ENCODE results near the gene CCDC51. TPM values are rescaled to one million over a fixed set of nuclear protein-coding genes. Genes with fewer than 3 reads are reported as not detected.

Gene CCDC51
- total RNA-seq, 1 experiment from 2014 or later: 59.5 TPM

DNA sequence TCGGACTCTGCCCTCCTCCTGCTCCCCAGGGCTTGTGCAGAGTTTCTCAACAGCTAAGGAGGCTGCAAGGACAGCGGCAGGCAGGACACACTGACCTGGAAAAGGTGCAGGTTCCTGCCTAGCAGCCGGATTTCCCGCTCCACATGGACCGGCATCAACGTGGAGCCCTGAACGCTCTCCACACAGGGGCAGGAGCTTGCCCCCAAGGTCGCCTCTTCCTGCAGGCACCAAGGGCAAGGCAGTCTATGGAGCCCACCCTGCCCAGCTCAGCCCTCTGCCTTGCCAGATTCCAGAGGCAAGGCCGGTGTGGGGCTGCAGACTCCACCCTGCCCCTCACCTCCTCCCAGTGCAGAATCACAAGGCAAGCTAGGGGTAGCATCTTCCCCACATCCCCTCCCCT lies 20.8 kb downstream of the CCDC51 start:
- H3K27ac Mint-ChIP-seq (ENCODE audit: unreplicated experiment): no peak overlapping the region
- Histone ChIP-seq H3K4me1 (no peaks in the 10 kb centered on the region), H3K9me3 (no peaks in the 10 kb centered on the region), H3K27me3 (replicated peaks; ENCODE audit: control insufficient read depth, insufficient read depth, low read length) (no peaks in the 10 kb centered on the region), H3K36me3 (ENCODE audit: control insufficient read depth, insufficient read depth, low read length) (peaks cover 19% of the 10 kb centered on the region), H3K4me3 (ENCODE audit: low read depth, low read length) (no peak overlapping the region)
- H3K4me3 Mint-ChIP-seq (ENCODE audit: unreplicated experiment): no peak overlapping the region
- ChIA-PET POLR2A (no interaction called here), CTCF (interaction anchor here (0.9 to 6.1 kb wide), 4 partner anchors 17 to 21 kb away, joined by 3 to 40 read pairs (median 4); partner anchors contain the start of genes CCDC51 and TMA7)
- DNase-seq: no peak
- no TSS peak for BruUV-seq (replicated peaks)
- peaks cover 83% of the 10 kb centered on the region for H3K36me3 Mint-ChIP-seq (ENCODE audit: insufficient read depth, unreplicated experiment)
- TF ChIP-seq, protein P1, sequence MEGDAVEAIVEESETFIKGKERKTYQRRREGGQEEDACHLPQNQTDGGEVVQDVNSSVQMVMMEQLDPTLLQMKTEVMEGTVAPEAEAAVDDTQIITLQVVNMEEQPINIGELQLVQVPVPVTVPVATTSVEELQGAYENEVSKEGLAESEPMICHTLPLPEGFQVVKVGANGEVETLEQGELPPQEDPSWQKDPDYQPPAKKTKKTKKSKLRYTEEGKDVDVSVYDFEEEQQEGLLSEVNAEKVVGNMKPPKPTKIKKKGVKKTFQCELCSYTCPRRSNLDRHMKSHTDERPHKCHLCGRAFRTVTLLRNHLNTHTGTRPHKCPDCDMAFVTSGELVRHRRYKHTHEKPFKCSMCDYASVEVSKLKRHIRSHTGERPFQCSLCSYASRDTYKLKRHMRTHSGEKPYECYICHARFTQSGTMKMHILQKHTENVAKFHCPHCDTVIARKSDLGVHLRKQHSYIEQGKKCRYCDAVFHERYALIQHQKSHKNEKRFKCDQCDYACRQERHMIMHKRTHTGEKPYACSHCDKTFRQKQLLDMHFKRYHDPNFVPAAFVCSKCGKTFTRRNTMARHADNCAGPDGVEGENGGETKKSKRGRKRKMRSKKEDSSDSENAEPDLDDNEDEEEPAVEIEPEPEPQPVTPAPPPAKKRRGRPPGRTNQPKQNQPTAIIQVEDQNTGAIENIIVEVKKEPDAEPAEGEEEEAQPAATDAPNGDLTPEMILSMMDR (IDR thresholded peaks at IDR 0.05; ENCODE audit: insufficient read depth in 1 of 2, low read depth in 1 of 2, low read length in 1 of 2, severe bottlenecking in 1 of 2, unreplicated experiment in 1 of 2): no peak
- H3K9me3 Mint-ChIP-seq (ENCODE audit: unreplicated experiment): no peaks in the 10 kb centered on the region
- no peaks in the 10 kb centered on the region for H3K27me3 Mint-ChIP-seq (ENCODE audit: insufficient read depth, unreplicated experiment)
- intact Hi-C loops (cut with micrococcal nuclease; ENCODE audit: unreplicated experiment): no loop called here
- H3K4me1 Mint-ChIP-seq (ENCODE audit: low read depth, unreplicated experiment): peaks cover 7% of the 10 kb centered on the region

DNA sequence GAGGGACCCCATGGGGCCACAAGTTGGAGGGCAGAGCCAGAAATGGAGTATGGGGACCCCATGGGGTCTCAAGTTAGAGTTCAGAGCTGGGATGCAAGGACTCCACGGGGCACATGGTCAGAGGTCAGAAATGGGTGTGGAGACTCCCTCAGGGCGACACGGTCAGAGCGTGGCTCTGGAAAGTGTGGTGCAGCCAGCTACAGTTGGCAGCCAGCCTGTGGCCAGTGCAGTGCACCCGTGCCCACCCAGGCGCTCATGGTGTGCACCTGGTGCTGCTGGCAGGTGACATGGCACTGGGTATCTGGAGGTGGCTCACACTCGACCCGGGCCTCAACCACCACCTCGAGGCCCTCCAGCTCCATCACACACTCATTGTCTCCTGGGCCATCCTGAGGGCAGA lies 21.3 kb downstream of the CCDC51 start:
- ChIA-PET CTCF (interaction anchor here (0.9 to 6.1 kb wide), 4 partner anchors 16 to 21 kb away, joined by 3 to 40 read pairs (median 4); partner anchors contain the start of genes CCDC51 and TMA7), POLR2A (no interaction called here)
- Histone ChIP-seq H3K4me3 (ENCODE audit: low read depth, low read length) (no peak overlapping the region), H3K27me3 (replicated peaks; ENCODE audit: control insufficient read depth, insufficient read depth, low read length) (no peaks in the 10 kb centered on the region), H3K4me1 (no peaks in the 10 kb centered on the region), H3K36me3 (ENCODE audit: control insufficient read depth, insufficient read depth, low read length) (peaks cover 18% of the 10 kb centered on the region), H3K9me3 (no peaks in the 10 kb centered on the region)
- Mint-ChIP-seq H3K4me3 (ENCODE audit: unreplicated experiment) (no peak overlapping the region), H3K27me3 (ENCODE audit: insufficient read depth, unreplicated experiment) (no peaks in the 10 kb centered on the region), H3K36me3 (ENCODE audit: insufficient read depth, unreplicated experiment) (peaks cover 83% of the 10 kb centered on the region), H3K4me1 (ENCODE audit: low read depth, unreplicated experiment) (peaks cover 7% of the 10 kb centered on the region), H3K9me3 (ENCODE audit: unreplicated experiment) (no peaks in the 10 kb centered on the region), H3K27ac (ENCODE audit: unreplicated experiment) (no peak overlapping the region)
- no TSS peak for BruUV-seq (replicated peaks)
- intact Hi-C loops (cut with micrococcal nuclease; ENCODE audit: unreplicated experiment): no loop called here
- DNase-seq: no peak
- TF ChIP-seq, protein P1 (IDR thresholded peaks at IDR 0.05; ENCODE audit: insufficient read depth in 1 of 2, low read depth in 1 of 2, low read length in 1 of 2, severe bottlenecking in 1 of 2, unreplicated experiment in 1 of 2): no peak

DNA sequence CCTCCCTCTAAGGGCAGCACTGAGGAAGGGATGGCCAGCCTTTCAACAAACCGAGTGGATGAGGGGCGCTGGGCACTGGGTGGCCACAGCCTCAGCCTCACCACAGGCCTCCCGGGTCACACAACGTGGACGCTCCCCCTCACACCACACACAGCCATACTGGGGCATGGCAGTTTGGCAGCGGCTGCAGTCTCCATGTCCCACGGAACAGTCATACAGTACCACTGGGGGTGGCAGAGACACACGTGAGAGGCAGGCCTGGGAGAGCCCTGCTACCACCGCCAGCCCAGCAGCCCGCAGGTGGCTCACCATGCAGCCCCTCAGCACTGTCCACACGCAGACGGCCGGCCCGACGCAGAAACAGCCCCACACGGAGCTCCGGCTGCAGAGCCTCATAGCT lies 21.8 kb downstream of the CCDC51 start:
- peaks cover 7% of the 10 kb centered on the region for H3K4me1 Mint-ChIP-seq (ENCODE audit: low read depth, unreplicated experiment)
- Histone ChIP-seq H3K4me3 (ENCODE audit: low read depth, low read length) (no peak overlapping the region), H3K9me3 (no peaks in the 10 kb centered on the region), H3K36me3 (ENCODE audit: control insufficient read depth, insufficient read depth, low read length) (peaks cover 18% of the 10 kb centered on the region), H3K27me3 (replicated peaks; ENCODE audit: control insufficient read depth, insufficient read depth, low read length) (no peaks in the 10 kb centered on the region), H3K4me1 (no peaks in the 10 kb centered on the region)
- intact Hi-C loops (cut with micrococcal nuclease; ENCODE audit: unreplicated experiment): no loop called here
- H3K27ac Mint-ChIP-seq (ENCODE audit: unreplicated experiment): no peak overlapping the region
- no peaks in the 10 kb centered on the region for H3K9me3 Mint-ChIP-seq (ENCODE audit: unreplicated experiment)
- TF ChIP-seq, protein P1 (IDR thresholded peaks at IDR 0.05; ENCODE audit: insufficient read depth in 1 of 2, low read depth in 1 of 2, low read length in 1 of 2, severe bottlenecking in 1 of 2, unreplicated experiment in 1 of 2): no peak
- no peak overlapping the region for H3K4me3 Mint-ChIP-seq (ENCODE audit: unreplicated experiment)
- no TSS peak for BruUV-seq (replicated peaks)
- H3K27me3 Mint-ChIP-seq (ENCODE audit: insufficient read depth, unreplicated experiment): no peaks in the 10 kb centered on the region
- ChIA-PET CTCF (interaction anchor here (6.1 kb wide), 1 partner anchor 18 kb away, joined by 40 read pairs; no protein-coding TSS in a partner anchor), POLR2A (no interaction called here)
- H3K36me3 Mint-ChIP-seq (ENCODE audit: insufficient read depth, unreplicated experiment): peaks cover 83% of the 10 kb centered on the region
- DNase-seq: no peak
